GM18951 (cell line): Measurements from ENCODE around the gene ABCA1.
"Not testable (repeated sequence)": the region's sequence is repeated elsewhere in the genome, so short reads cannot be mapped to it uniquely, and the experiment has no call there.

Experiments used
- POLR2A ChIP-seq: IDR thresholded peaks from 4 replicates; pipeline ENCODE4 v1.6.1; 2011; ENCODE audit warnings: mild to moderate bottlenecking; ENCODE audit not compliant: insufficient read length, insufficient read depth; ENCODE audit errors: extremely low read depth
- in situ Hi-C: fragments of 300-500 bp; cut with MboI; formaldehyde crosslinking; loops from one replicate; pipeline ENCODE4 v1.12.0; 2022; ENCODE audit warnings: low sequenced_read_pairs, mixed read lengths, inconsistent platforms; ENCODE audit not compliant: unreplicated experiment

ABCA1 gene

DNA sequence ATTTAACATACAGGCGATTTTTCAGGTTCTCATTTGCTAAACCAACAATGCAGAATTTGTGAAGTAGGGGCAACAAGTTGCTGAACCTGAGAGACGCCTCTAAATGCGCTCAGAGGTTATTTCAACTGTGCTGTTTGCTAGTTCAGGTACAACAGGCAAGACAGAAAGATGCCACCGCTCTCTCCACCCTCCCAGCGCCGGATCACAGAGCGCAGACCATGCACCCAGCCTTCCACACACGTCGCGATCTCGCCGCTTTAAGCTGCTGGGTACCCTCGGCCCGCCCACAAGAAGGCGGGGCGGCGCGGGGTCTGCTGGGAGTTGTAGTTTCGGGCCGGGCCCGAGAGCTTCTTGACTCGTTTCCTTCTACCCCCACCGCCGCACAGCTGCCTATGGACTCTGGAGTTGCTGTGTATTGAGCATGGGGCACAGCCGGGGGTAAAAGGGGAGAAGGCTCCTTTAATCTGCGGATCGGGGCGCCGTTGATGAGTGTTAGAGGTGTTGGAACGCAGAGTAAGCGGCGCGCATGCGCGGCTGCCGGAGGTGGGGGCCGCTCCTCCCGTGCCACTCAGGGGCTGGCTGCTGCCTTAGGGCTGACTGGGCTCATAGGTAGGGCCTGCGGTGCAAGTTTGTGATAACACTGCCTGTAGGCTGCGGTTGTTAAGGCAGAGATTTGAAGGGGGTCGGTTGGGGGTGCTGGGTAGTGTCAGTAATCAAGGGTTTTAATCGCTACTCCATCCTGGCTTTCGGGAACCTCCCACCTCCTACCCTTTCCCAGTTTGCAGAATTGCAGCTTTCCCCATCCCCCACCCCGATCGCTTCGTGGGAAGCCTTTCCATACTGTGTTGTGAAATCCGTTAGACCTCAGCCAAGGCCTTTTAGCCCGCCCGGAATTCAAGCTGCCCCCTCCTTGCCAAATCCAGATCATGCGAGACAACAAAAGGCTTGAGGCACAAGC lies 40.3 kb upstream of the ABCA1 start:
- in situ Hi-C loops = no loop called here
- no peak for TF ChIP-seq POLR2A

DNA sequence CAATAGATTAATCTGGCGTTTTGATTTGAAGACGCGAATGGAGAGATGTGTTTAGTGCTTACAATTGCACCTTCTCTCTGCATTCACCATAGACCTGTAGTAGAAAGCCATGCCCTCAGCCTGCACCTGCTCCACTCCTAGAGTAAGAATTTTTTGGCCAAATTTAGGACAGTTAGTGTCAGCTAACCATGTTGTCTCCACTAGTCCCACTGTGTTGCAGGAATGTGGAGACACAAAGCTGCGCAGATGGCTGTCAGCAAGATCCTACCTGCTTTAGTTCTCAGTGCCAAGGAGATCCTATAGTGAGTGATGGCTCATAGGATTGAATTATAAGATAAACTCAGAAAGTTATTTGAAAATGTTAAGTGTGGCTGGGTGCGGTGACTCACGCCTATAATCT lies 35.1 kb upstream of the ABCA1 start:
- no peak for TF ChIP-seq POLR2A
- in situ Hi-C loops = no loop called here

DNA sequence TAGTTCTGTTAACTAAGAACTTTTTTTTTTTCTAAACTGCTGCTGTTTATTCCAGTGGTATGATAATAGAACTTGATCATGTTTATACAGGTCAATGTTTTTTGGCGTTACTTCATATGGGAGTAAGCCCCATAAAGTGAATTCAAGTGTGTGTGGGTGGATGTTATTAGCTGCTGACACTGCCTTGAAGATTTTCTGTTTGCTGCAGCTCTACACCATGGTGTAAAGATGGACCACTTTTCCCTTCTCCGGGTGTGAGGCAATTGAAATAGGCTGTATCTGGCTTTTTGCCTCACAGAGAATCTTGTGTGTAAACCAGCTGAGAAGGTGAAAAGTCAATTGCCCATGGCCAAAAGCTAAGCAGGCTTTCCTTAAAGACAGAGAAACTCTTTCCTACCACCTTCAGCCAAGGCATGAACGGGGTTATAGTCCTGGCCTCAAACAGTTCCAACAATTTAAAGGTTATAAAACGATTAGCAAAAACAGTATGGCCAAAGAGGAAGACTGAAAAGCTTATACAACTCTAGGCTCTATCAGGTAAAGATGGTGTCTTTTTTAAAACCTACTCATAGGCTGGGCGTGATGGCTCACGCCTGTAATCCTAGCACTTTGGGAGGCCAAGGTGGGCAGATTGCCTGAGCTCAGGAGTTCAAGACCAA lies 33.9 kb upstream of the ABCA1 start:
- in situ Hi-C loops = no loop called here
- no peak for TF ChIP-seq POLR2A

DNA sequence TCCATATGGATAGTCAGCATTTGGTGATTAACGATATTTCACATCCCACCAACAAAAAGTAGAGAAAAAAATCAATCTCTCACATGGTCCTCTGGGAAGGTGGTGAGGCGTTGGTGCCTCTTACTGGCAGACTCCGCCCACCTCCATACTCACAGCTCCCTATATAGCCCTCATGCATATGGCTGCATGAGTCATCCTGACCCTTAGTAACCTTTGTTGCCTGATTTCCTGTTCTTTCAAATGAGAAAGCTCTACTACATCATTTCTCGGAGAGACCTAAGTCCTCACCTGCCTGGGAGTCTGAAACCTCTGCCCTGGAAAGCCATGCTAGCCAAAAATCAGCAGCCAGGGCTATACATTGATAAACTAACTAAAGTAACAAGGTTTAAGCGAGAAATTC lies 33.3 kb upstream of the ABCA1 start:
- TF ChIP-seq POLR2A = no peak
- in situ Hi-C loops = no loop called here

DNA sequence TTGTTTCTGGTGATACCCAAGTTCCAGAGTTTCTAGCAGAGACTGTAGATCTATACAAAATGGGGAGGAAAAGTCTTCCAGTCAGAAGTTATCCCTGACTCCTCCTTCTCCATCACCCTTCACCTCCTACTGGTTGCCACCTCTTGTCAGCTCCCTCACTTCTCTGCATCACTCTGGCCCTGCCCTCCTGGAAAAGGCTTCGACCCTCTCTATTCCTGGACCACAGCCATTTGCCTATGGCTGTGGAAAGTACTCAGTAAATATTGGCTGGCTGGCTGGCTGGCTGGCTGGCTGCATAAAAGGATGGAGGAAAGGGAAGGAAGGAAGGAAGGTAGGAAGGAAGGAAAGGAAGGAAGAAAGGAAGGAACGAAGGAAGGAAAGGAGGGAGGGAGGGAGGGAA lies 32.7 kb upstream of the ABCA1 start:
- in situ Hi-C loops = no loop called here
- TF ChIP-seq POLR2A = no peak

DNA sequence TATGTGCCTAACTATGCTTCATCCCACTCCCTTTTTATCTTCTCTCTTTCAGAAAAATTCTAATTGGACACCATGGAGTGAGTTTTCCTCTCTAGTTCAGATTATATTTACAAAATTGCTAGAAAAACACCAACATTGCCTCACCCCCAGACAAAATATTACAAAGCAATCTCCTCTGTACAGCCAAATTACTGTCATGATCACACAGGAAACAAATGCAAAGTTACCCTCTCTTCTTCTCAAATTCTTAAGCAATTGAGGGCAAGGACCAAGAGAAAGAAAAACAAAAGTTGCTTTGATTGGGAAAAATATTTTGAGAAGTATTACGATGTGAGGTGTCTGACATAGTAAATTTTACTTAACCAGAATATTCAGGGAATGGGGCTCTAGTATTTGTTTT lies 30.8 kb upstream of the ABCA1 start:
- in situ Hi-C loops = no loop called here
- no peak for TF ChIP-seq POLR2A

DNA sequence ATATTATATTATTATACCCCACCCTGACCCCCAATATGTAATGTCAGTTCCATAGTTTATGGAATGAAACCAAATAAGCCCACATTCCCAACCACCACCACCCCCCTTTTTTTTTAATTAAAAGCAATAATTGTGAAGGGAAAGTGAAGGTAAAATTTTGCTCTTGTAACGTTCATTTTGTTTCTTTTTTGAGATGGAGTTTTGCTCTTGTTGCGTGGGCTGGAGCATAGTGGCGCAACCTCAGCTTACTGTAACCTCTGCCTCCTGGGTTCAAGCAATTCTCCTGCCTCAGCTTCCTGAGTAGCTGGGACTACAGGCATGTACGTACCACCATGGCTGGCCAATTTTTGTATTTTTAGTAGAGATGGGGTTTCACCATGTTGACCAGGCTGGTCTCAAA lies 30.1 kb upstream of the ABCA1 start:
- in situ Hi-C loops = not testable (repeated sequence)

DNA sequence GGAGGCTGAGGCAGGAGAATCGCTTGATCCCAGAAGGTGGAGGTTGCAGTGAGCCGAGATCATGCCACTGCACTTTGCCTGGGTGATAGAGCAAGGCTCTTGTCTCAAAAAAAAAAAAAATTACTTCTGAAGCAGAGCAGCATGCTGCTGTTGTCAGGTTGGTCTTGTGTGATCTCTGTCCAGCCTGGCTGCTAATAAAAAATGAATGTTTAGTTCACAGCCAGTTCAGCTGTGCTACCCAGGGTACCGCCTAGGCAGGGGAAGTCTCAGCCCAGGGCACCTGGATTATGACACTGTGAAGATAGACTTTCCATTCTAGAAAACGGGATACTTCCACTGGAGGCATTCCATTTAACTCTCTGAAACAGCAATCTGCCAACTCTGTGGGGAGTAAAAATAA lies 23.5 kb upstream of the ABCA1 start:
- no peak for TF ChIP-seq POLR2A
- in situ Hi-C loops = no loop called here

DNA sequence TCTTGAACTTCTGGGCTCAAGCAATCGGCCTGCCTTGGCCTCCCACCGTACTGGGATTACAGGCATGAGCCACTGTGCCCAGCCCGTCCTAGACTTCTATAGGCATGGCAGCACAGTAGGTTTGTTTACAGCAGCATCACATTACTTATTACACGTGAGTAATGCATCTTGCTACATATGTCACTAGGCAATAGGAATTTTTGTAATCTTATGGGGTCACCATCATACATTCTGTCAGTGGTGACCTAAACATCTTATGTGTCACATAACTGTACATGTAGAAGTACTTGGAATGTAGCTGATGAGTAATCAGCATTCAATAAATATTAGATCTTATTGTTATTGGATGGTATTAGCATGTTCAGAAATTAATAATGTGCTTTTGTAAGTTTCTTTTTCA lies 22.9 kb upstream of the ABCA1 start:
- in situ Hi-C loops = no loop called here
- no peak for TF ChIP-seq POLR2A

DNA sequence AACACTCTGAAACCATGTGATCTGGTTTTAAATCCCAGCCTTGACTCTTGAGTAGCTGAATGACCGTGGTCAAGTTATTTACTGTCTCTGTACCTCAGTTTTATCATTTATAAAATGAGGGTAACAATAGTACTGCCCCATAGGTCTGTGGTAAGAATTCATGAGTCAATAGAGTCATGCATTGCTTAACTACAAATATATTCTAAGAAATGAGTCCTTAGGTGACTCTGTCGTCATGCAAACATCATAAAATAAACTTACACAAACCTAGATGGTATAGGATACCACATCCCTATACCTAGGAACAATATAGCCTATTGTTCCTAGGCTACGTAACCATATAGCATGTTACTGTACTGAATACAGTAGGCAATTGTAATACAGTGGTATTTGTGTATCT lies 20.3 kb upstream of the ABCA1 start:
- in situ Hi-C loops = no loop called here
- TF ChIP-seq POLR2A = no peak

DNA sequence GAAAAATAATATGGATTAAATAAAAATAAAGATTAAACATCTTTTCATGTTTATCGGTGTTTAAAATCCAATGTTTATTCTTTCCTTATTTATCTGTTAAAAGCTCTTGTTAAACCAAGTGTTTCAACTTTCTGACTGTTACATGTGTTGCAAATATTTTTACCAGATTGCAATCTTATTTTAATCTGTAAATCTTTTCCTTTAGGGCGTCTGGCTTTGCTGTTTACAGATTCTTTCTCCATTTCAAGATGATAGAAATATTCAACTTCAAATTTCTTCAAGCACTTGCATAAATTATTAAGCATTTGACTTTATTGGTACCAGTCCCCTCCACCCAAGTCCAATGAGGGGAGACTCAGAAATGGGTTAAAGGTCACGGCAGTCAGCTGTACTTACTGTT lies 16.9 kb upstream of the ABCA1 start:
- in situ Hi-C loops = no loop called here
- TF ChIP-seq POLR2A = no peak

DNA sequence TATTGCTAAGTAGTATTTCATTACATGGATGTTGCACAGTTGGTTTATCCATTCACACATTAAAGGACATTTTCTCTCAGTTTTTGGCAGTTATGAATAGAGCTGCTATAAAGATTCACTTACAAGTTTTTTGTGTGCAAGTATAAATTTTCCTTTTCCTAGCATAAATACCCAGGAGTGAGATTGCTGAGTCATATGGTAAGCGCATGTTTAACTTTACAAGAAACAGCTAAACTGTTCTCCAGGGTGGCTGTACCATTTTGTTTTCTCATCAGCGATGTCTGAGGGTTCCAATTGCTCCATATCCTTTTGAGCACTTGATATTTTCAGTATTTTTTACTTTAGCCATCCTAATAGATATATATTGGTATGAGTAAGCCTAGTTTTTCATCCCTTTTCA lies 16.4 kb upstream of the ABCA1 start:
- no peak for TF ChIP-seq POLR2A
- in situ Hi-C loops = no loop called here

DNA sequence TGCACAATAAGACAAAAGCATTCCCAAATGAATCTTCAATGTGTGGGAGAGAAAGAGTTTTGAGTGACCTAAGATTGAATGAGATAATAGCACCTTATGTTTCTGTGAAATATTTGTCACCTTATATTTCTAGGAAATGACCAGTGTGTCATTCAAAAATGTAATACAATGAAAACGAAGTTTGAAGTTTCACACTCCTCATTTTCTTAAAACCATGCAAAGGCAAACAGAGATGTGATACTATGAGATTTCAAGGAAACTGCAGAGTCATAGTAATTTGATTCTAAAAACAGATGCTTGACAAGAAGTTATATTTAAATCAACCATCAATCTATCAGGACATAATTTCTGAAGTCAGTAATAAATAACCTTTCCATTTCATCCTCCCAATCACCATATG lies 13.6 kb upstream of the ABCA1 start:
- no peak for TF ChIP-seq POLR2A
- in situ Hi-C loops = no loop called here

DNA sequence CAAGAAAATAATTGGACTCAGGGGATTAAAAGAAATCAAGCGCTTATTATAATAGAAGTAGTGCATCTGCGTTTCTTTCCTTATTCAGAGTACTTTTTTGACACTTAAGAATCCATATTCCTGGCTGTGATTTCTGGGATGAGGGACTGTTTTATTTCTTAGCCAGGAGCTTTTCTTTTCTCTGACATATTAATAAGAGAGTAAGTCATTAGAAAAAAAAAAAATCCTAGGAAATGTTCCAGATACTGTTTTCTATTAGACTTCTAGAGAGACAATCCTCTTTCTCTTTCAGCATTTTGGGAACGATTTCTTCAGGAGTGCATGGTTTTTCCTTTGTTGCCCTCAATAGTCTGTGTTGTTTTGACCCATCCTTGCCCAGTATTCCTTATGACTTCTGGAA lies 8.3 kb upstream of the ABCA1 start:
- in situ Hi-C loops = no loop called here
- TF ChIP-seq POLR2A = no peak

DNA sequence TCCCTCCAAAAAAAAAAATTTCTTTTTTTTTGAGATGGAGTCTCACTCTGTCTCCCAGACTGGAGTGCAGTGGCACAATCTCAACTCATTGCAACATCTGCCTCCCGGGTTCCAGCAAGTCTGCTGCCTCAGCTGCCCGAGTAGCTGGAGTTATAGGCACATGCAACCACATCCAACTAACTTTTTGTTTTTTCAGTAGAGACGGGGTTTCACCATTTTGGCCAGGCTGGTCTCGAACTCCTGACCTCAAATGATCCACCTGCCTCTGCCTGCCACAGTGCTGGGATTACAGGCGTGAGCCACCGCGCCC lies 7.5 kb upstream of the ABCA1 start:
- in situ Hi-C loops = not testable (repeated sequence)
